T-helper 9 cell (primary cell): Measurements from ENCODE around the gene CCND3.

ENCODE experiments used
- DNase-seq: peaks from one replicate; pipeline ENCODE4 v3.0.0-alpha.2; 2020
- total RNA-seq, 2 donors: gene quantifications; one replicate each; lab custom pipeline; 2026; lab: John Stamatoyannopoulos, UW

The CCND3 gene
- total RNA-seq: 186 to 214 reads per million in 2 donors

DNA sequence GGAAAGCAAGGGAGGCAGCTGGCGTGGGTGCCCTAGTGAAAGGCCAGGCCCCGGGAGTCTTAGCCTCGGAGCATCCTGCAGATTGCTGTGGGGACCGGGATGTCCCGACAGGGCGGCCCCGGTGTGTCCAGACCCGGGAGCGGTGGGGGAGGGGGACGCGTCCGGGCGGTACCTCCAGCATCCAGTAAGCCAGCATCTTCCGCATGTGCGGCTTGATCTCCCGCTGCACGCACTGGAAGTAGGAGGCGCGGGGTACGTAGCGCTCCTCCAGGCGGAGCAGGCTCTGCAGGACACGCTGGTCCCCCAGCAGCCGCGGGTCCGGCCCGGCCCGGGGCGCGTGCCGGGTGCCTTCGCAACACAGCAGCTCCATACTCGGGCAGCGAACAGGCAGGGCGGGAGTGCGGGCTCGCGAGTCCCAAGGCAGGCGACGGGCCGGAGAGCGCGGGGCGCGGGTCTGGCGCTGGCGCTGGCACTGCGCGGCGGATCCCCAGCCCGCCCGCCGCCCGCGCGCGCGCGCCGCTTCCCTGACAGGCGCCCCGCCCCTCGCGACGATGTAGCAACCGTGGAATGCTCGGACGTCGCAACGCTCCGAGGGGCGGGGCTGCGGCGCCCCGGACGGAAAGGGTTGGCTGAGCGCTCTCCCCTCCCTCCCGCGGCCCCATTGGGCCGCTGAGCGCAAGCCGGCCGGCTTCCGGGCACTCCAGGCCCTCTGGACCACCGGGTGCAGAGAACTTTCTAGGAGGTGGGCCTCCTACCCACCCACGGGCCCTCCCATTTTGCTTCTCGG lies at the start of gene CCND3:
Gene CCND3, minus strand, starts transcription at position 529 of the 787 bp plus-strand sequence. Its CDS starts 159 bp downstream, at position 370.
- peak; percentile 80 for DNase-seq

DNA sequence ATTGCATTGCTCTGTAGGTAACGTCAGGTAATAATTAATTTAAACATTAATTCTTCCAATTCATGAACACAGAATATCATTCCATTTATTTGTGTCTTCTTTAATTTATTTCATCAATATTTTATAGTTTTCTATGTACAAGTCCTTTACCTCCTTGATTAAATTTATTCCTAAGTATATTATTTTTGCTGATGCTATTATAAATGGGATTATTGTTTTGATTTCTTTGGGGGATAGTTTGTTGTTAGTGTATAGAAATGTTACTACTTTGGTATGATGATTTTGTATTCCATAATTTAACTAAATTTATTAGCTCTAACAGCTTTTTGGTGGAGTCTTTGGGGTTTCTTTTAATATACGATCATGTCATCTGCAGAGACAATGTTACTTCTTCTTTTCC lies 44.7 kb upstream of the CCND3 start:
- no peak for DNase-seq

DNA sequence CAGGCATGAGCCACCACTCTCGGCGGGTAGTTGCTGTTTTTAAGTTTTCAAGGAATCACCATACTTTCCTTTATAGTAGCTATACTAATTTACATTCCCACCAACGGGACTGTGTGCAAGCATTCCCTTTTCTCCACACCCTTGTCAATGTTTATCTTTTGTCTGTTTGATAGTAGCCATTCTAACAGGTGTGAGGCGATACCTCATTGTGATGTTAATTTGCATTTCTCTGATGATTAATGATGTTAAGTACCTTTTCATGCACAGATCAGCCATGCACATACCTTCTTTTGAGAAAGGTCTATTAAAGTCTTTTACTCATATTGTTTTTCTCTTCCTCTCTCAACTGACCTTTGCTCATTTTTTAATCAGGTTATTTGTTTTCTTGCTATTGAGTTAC lies 43.0 kb upstream of the CCND3 start:
- DNase-seq: no peak

DNA sequence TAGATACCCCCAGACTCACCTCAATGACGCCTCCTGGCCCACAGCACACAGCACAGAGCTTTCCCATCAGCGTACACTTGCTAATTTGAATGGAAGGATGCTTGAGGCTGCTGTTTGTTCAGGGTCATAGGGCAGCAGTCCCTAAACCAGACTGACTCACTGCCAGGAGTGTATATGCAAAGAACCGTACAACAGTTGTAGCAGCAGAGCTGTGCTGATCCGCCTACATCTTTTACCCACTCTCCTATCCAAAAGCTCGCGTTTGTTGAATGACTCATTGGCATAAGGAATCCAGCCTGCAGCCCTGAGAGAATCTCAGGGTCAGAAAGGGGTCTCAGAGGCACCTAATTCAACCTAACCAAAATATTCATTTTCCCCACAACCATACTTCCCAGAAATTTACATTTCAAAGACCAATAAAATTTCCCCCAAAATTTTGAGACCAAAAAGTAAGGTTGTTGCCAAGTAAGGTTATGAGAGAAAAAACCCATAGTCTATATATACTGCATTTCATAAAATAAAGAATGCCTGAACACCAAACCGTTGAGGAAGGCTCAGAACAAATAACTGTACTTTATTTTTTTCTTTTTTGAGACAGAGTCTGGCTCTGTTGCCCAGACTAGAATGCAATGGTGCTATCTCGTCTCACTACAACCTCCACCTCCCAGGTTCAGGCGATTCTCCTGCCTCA lies 35.3 kb upstream of the CCND3 start:
- no peak for DNase-seq

DNA sequence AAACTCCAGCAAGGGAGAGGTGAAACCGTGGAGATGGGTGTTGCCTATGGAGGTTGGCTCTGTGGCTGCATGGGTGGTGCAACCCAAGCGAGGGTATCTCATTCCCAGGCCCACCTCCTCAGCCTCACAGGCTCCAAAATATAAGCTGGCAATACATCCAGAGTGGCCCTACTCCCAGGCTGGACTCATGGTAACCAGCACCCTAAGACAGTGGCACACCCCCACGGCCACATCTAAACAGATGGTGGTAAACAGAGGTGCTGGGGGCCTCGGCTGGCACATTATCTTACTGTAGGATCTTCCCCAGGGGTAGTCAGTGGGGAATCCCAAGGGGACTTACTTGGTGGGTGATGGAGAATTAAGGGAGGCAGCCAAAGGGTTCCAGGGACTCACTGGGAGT lies 33.7 kb upstream of the CCND3 start:
- no peak for DNase-seq

DNA sequence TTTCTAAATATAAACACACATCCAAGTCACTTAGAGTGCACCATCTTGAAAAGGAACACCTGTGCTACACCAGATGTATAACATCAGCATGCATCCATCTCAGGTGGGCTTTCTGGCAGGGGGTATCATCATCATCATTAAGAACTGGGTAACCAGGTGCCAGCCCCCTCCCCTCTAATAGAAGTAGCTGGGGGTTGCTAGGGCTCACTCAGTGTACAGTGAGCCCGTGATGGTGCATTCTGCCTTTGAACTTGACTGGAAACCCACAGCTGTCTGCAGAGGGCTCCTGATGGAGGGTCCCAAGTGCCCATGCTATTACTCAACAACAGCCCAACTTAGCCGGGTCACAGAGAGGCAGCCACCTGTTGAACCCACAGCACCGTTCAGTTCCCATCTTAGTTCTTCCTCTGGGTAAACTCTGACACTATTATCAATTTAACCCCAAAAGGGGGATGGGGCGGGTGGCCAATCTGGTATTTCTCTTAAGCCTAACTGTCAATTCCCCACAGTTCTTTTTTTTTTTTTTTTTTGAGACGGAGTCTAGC lies 32.7 kb upstream of the CCND3 start:
- no peak for DNase-seq

DNA sequence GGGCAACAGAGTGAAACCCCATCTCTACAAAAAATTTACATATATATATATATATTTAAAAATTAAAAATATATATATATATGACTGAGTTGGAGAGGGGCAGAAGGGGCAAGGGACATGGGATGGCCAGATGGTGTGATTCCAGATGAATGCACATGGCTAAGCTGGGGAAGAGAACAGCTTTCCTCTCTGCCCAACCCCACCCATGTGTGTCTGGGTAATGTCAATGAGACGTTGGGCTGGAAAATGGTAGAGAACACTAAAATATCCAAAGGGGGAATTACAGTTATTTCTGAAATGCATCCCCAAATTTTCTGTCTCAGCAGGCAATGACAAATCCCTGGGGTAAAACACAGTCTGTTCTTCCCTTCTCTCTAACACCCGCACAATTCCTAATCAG lies 31.2 kb upstream of the CCND3 start:
- DNase-seq: no peak

DNA sequence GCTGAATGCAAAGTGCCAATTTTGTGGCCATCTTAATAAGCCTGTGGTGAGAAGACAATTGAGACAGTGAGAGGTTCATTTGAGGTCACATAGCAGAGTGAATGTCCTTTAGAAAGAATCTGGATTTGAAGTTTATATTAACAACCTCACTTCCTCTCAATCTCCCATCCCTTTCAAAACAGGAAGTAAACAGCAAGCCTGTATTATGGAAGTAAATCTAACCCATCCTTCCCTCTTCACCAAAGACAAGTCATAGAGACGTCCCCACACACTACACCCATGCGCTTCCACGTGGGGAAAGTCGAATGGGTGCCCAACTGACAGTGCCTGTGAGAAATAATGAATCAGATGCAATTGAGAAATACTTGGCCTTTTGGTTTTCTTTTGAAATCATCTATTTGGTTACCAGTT lies 28.8 kb upstream of the CCND3 start:
- no peak for DNase-seq

DNA sequence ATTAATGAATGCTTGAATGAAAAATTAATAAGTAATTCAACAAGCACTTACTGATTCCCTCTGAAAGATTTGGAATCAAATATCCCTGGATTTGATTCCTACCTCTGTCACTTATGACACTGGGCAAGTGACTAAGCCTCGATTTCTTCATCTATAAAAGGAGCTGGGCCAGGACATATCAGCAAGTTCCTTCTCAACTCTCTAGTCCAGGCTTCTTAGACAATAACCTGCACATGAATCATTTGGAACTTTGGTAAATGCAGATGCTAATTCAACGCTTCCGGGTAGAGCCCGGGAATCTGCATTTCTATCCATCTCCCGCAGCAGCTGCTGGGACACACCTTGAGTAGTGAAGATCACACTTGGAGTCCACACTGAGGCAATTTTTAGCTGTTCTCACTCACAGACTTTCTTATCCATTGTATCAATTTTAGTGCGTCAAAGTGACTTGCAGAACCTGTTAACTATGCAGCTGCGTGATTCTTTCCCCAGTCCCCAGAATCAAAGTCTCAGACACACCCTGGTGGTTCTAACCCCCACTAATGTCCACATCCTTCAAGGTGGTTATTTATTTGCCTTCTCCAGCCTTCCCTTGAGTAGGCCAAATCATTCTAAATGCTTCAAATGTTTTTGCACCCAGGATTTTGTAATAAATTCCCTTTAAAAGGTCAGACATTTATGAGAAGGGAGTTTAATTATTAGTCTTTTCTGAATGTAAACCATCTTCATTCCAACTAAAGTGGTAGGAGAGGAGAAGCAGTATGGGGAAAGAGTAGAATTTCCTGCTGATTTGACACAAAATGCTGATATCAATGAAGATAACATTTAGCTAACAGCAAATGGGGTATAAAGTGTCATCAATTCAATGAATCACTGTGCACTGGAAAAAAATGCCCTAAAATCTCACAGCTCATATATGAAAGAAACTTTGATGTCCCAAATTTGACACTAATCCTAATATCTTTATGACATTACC lies 26.0 kb upstream of the CCND3 start:
- no peak for DNase-seq

DNA sequence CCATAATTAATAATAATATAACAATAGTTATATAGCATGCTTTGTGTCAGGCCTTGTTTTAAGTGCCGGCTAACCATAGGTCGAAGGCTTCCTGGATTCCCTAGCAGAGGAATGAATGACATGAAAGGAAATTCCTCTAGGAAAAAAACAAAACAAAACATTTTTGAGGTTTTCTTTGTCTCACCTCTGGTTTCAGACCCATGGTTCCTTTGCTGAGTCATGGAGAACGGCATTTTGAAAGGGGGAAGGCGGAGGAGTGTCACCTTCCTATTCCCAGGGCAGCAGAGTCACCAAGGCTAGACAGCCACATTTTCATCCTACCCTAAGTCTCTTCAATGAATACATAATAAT lies 25.3 kb upstream of the CCND3 start:
- no peak for DNase-seq

DNA sequence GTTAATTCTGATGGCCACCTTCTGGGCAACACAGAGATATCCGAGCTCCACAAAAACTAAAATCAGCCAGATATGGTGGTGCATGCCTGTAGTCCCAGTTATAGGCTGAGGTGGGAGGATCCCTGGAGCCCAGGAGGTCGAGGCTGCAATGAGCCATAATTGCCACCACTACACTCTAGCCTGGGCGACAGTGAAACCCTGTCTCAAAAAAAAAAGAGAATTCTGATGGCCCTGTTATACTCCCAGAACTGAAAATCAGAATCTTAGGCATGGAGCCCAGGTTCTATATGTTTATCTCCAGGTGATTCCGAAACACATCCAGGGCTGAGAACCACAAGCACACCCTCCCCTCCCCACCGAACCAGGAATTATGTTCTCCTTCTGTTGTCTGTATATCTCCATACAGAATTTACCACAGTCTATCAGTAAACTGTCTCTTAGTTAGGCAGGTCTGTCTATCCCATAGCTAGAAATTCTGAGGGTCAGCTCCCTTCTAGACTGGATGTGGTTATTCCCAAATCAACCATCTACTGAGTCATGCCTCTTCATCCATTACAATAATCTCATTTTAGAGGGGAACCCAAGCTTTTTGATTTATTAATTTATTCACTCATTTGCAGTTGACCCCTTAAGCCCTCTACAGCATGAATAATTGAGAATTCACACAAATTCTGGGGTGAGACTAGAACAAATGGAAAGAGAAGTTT lies 24.8 kb upstream of the CCND3 start:
- no peak for DNase-seq

DNA sequence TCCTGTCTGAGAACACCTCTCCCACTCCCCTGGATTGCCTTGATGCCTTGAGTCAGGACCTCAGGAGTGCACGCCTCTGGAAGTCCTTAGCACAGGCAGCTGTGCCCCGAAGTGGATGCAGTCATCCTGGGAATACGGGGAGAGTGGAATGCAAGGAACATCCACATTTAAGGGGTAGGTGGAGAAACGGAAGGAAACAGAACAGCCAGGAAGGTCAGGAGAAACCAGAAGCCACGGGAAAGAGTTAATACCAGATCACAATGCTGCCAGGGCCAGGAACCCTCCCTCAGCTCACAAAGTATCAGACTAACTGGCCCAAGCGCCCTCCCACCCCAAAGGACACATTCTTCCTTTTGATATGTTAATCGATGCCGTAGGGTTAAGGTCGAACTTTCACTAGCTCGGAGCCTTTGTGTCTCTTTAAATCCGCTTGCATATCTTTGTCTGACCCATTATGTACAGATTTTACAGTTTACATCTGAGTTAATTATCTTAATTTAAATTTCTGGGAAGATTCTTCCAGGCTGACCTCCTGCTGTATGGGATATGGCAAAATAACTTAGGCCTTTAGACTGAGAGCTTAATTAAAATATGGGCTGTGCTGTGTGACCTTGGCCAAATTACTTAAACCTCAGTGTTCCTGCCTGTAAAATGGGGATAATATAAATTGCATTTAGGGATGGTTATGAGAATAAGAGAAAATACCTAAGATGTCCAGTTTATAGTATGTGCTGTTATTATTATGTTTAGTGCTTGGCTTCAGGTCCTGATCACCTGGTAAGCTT lies 24.0 kb upstream of the CCND3 start:
- DNase-seq: no peak

DNA sequence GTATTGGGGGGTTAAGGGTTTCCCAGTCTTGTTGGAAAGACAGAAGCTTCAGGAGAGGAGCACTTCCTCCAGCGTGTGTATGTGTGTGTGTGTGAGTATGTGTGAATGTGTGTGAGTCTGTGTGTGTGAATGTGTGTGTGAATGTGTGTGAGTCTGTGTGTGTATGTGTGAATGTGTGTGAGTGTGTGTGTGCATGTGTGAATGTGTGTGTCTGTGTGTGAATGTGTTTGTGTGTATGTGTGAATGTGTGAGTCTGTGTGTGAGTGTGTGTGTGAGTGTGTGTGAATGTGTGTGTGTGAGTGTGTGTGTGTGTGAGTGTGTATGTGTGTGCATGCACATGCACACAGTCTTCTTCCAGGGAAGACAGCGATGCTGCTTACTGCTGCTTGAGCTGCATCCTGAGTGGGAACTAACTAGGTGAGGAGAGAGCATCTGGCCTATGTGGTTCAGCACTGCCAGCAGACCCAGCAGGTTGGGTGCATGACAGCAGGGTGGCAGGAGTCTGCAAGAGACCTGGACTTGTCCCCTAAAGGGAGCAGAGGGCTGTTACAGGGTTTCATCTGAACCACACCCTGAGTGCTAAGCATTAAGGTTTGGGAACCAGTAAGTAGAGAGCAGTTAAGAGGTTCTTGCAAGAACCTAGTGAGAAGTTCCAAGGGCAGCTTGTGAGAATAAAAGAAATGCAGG lies 22.7 kb upstream of the CCND3 start:
- no peak for DNase-seq

DNA sequence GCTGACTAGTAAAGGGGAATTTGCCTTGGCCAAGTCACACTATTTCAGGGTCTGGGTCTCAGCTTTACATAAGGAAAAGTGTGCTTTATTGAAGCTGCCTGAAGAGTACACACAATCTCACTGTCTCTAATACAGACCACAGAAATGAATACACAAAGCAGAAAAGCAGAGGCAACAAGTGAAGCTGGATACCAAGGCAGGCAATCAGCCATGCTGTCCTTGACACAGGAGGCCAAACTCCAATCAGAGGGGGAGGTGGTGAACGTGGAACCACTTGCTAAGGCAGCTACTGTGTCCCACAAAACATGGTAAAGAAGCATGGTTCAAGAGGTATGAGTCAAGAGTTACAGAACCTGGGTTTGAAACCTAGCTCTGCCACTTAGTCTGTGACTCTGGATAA lies 21.8 kb upstream of the CCND3 start:
- no peak for DNase-seq

DNA sequence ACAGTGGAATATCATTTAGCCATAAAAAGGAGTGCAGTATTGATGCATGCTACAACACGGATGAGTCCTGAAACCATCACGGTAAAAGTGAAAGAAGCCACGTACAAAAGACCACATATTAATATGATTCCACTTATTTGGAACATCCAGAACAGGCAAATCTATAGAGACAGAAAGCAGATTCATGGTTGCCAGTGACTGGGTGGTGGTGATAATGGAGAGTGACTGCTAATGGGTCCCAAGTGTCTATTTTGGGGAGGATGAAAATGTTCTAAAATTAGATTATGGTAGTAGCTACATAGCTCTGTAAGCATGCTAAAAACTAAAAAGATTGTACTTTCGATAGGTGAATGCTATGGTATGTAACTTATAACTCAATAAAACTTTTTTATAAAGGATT lies 18.4 kb upstream of the CCND3 start:
- no peak for DNase-seq

DNA sequence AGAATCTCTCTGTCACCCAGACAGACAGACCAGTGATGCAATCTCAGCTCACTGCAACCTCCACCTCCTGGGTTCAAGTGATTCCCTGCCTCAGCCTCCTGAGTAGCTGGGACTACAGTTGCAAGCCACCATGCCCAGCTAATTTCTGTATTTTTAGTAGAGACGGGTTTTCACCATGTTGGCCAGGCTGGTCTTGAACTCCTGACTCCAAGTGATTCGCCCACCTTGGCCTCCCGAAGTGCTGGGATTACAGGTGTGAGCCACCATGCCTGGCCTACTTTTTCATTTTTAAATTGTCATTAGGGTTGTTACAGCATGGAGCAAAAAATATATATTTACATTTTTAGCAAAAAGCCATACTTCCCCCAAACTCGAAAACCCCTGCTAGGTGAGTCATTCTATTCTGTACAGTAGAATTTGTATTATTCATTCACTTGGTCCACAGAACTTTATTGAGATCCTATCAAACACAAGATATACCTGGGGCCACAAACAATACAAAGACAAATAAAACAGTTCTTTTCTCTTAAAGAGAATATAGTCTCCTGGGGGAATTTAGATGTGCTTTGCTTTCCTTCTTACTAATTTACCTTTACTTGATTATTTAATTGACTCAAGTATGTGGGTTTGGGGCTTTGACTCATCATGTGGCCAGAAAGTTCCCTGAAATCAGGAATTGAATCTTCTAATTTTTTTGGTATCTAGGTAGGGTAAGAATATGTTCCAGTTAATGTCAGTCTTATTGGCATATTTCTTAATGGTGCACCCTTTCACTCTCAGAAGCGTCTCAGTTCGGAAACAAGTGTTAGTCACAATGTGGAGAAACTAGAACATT lies 16.6 kb upstream of the CCND3 start:
- DNase-seq: no peak

DNA sequence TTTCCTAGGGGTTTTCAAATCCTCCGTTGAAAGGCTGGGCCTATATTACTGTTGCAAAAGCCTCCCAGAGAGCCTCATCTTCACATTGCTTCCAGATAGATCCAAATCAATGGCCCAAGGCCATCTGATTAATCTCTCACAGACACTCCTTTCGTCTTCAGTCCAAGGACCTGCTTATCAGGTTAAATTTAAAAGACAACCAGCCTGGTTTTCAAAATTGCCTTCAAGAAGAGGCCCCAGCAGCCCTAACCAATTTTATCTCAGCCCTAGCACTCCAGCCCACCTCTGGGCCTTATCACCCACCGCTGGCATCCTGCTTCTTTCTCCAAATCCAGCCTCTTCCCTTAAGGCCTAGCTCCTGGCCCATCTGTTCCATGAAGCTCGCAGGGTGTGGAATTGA lies 15.5 kb upstream of the CCND3 start:
- DNase-seq: no peak

DNA sequence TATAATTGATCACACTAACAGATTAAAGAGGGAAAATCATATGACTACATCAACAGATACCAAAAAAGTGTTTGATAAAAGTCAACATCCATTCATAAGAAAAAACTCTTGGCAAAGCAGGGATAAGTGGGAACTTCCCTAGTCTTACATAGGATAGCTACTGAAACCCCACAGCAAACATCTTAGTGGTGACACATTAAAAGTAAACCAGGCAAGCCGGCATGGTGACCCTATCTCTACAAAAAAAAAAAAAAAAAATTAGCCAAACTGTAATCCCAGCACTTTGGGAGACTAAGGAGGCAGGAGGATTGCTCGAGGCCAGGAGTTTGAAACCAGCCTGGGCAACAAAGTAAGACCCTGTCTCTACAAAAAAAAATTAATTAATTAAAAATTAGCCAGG lies 13.8 kb upstream of the CCND3 start:
- DNase-seq: no peak

DNA sequence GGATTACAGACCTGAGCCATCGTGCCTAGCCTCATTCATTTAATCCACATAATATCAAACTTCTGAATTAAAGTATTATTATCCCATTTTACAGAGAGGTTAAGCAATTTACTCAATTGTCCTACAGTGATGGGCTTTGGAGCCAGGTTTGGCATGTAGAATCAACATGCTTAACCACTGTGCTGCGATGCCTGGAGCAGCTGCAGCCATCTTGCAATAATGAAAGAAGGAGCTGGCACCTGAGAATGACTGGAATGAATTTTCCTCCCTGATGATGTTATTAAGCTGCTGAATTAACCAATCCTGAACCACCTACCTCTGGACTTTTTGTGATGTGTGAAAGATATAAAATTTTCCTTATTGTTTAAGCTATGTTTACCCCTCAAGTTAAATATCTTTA lies 13.1 kb upstream of the CCND3 start:
- no peak for DNase-seq
